HFFc6 (cell line): ENCODE data around the gene DRAP1. TPM values are rescaled to one million over a fixed set of nuclear protein-coding genes. Genes with fewer than 3 reads are reported as not detected.

Experiments used
- DNase-seq: peaks from one replicate; pipeline ENCODE4 v3.0.0-alpha.2; 2018
- H3K27ac Mint-ChIP-seq: 2 replicates; pipeline ENCODE4 v1.8.0; 2020; ENCODE audit warnings: mild to moderate bottlenecking, mixed read lengths
- H3K27me3 Mint-ChIP-seq: 2 replicates; pipeline ENCODE4 v1.8.0; 2021; ENCODE audit warnings: mild to moderate bottlenecking, moderate library complexity, mixed read lengths; ENCODE audit not compliant: insufficient read depth
- H3K36me3 Mint-ChIP-seq: 2 replicates; pipeline ENCODE4 v1.8.0; 2021; ENCODE audit warnings: low read depth, mixed read lengths
- H3K4me1 Mint-ChIP-seq: 2 replicates; pipeline ENCODE4 v1.8.0; 2020; ENCODE audit warnings: low read depth, mixed read lengths
- H3K4me3 Mint-ChIP-seq: 2 replicates; pipeline ENCODE4 v1.8.0; 2020; ENCODE audit warnings: mild to moderate bottlenecking, moderate library complexity, mixed read lengths
- H3K9me3 Mint-ChIP-seq: 2 replicates; pipeline ENCODE4 v1.8.0; 2020; ENCODE audit warnings: mild to moderate bottlenecking, mixed read lengths
- CTCF ChIP-seq: fragments of 200-600 bp; sonication (generic); IDR thresholded peaks from 2 replicates; pipeline ENCODE4 v1.5.0; 2021; ENCODE audit warnings: antibody characterized with exemption, mild to moderate bottlenecking
- total RNA-seq, 6 experiments: library from RNA; stranded (reverse); fragmentation: NEBNext Ultra II Directional; extraction: Animal tissue kit (Norgen Biotek cat#: 25700); gene quantifications; 2 replicates in 1 of 6; 3 replicates in 5 of 6; pipeline ENCODE4 v1.2.3, GENCODE V29; 2021

The DRAP1 gene
- total RNA-seq, 6 experiments from 2014 or later, result 362 to 687 (median 615) TPM

- Mint-ChIP-seq H3K27me3 (peaks cover 1% of the 10 kb centered on the region), H3K36me3 (no peaks in the 10 kb centered on the region), H3K9me3 (no peaks in the 10 kb centered on the region), H3K4me1 (peaks cover 69% of the 10 kb centered on the region), H3K27ac (no peak overlapping the region), H3K4me3 (no peak overlapping the region)
- no peak for TF ChIP-seq CTCF
- DNase-seq, result no peak
These were observed 11.3 kb upstream of the DRAP1 start for GRCh38 chr11:65907878-65908277.

GRCh38 chr11:65911682-65912568 lies 7.3 kb upstream of the DRAP1 start:
- Mint-ChIP-seq H3K27ac (peak overlapping the region; percentile 99), H3K4me3 (peak overlapping the region; percentile 62), H3K9me3 (no peaks in the 10 kb centered on the region), H3K36me3 (peaks cover 6% of the 10 kb centered on the region), H3K27me3 (peaks cover 1% of the 10 kb centered on the region), H3K4me1 (peaks cover 80% of the 10 kb centered on the region)
- peak; percentile 85 for DNase-seq
- TF ChIP-seq CTCF, result peak; percentile 46; the same call in 1 of the 2 replicates

- Mint-ChIP-seq H3K36me3 (peaks cover 11% of the 10 kb centered on the region), H3K9me3 (no peaks in the 10 kb centered on the region), H3K4me3 (peak overlapping the region; percentile 63), H3K27ac (peak overlapping the region; percentile 99), H3K4me1 (peaks cover 75% of the 10 kb centered on the region), H3K27me3 (peaks cover 1% of the 10 kb centered on the region)
- no peak for TF ChIP-seq CTCF
- DNase-seq, result peak; percentile 69
These were observed 6.4 kb upstream of the DRAP1 start for GRCh38 chr11:65912845-65913244.

GRCh38 chr11:65915101-65915820 lies 4.0 kb upstream of the DRAP1 start:
- no peak for TF ChIP-seq CTCF
- H3K27me3 Mint-ChIP-seq, result peaks cover 2% of the 10 kb centered on the region; the same call in 1 of the 2 replicates
- peaks cover 62% of the 10 kb centered on the region for H3K4me1 Mint-ChIP-seq
- peaks cover 23% of the 10 kb centered on the region for H3K36me3 Mint-ChIP-seq
- H3K9me3 Mint-ChIP-seq, result no peaks in the 10 kb centered on the region
- peak overlapping the region; percentile 94 for H3K4me3 Mint-ChIP-seq
- H3K27ac Mint-ChIP-seq, result peak overlapping the region; percentile 99
- no peak for DNase-seq

- H3K27me3 Mint-ChIP-seq, result peaks cover 2% of the 10 kb centered on the region; the same call in 1 of the 2 replicates
- H3K9me3 Mint-ChIP-seq, result no peaks in the 10 kb centered on the region
- TF ChIP-seq CTCF, result no peak
- peak; percentile 99 for DNase-seq
- peaks cover 61% of the 10 kb centered on the region for H3K4me1 Mint-ChIP-seq
- H3K4me3 Mint-ChIP-seq, result peak overlapping the region; percentile 94
- H3K36me3 Mint-ChIP-seq, result peaks cover 28% of the 10 kb centered on the region
- H3K27ac Mint-ChIP-seq, result peak overlapping the region; percentile 99
These were observed 3.4 kb upstream of the DRAP1 start for GRCh38 chr11:65915821-65916251.
